HL-60 (cell line): ENCODE data around the gene HLX.

Source experiments
- DNase-seq, 2 experiments: peaks; one replicate each; pipeline ENCODE4 v3.0.0-alpha.2; 2010 to 2020; ENCODE audit warnings: low read depth in 1 of 2, low spot score in 1 of 2
- H3K27ac ChIP-seq: fragments of 250-450 bp; sonication (Bioruptor Pico); replicated peaks from 2 replicates; pipeline ENCODE4 v1.5.1; 2020; ENCODE audit warnings: mild to moderate bottlenecking, moderate library complexity
- H3K27me3 ChIP-seq: fragments of 250-450 bp; sonication (Bioruptor Pico); 2 replicates; pipeline ENCODE4 v1.5.1; 2021; ENCODE audit warnings: mild to moderate bottlenecking, moderate library complexity; ENCODE audit not compliant: insufficient read depth, poor library complexity, severe bottlenecking
- H3K4me3 ChIP-seq: replicated peaks from 2 replicates; pipeline ENCODE4 v1.5.1; 2011; ENCODE audit warnings: mild to moderate bottlenecking, control low read depth, low read length; ENCODE audit not compliant: insufficient read depth
- CTCF ChIP-seq: IDR thresholded peaks from one replicate; pipeline ENCODE4 v1.5.1; 2011; ENCODE audit warnings: low read length, control low read depth, inconsistent platforms; ENCODE audit not compliant: insufficient read depth
- GABPA ChIP-seq: IDR thresholded peaks from 2 replicates; pipeline ENCODE4 v1.6.1; 2012; ENCODE audit warnings: low read depth
- POLR2AphosphoS5 ChIP-seq: IDR thresholded peaks from 2 replicates; pipeline ENCODE4 v1.6.1; 2012; ENCODE audit warnings: low read depth
- SPI1 ChIP-seq: IDR thresholded peaks from 2 replicates; pipeline ENCODE4 v1.6.1; 2012; ENCODE audit warnings: low read depth, mild to moderate bottlenecking, borderline replicate concordance
- TF ChIP-seq, protein P1 (sequence below): IDR thresholded peaks from 2 replicates; pipeline ENCODE4 v1.6.1; 2012; ENCODE audit warnings: low read depth; ENCODE audit not compliant: insufficient replicate concordance

HLX gene

GRCh38 chr1:220902916-220903315 is 23.7 kb downstream of the HLX start:
- DNase-seq = no peak
- TF ChIP-seq, protein P1, sequence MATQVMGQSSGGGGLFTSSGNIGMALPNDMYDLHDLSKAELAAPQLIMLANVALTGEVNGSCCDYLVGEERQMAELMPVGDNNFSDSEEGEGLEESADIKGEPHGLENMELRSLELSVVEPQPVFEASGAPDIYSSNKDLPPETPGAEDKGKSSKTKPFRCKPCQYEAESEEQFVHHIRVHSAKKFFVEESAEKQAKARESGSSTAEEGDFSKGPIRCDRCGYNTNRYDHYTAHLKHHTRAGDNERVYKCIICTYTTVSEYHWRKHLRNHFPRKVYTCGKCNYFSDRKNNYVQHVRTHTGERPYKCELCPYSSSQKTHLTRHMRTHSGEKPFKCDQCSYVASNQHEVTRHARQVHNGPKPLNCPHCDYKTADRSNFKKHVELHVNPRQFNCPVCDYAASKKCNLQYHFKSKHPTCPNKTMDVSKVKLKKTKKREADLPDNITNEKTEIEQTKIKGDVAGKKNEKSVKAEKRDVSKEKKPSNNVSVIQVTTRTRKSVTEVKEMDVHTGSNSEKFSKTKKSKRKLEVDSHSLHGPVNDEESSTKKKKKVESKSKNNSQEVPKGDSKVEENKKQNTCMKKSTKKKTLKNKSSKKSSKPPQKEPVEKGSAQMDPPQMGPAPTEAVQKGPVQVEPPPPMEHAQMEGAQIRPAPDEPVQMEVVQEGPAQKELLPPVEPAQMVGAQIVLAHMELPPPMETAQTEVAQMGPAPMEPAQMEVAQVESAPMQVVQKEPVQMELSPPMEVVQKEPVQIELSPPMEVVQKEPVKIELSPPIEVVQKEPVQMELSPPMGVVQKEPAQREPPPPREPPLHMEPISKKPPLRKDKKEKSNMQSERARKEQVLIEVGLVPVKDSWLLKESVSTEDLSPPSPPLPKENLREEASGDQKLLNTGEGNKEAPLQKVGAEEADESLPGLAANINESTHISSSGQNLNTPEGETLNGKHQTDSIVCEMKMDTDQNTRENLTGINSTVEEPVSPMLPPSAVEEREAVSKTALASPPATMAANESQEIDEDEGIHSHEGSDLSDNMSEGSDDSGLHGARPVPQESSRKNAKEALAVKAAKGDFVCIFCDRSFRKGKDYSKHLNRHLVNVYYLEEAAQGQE = no peak
- TF ChIP-seq POLR2AphosphoS5 (no peak), CTCF (no peak), SPI1 (no peak), GABPA (no peak)
- Histone ChIP-seq H3K27me3 (no peaks in the 10 kb centered on the region), H3K4me3 (no peak overlapping the region), H3K27ac (no peak overlapping the region)

- H3K27me3 ChIP-seq = no peaks in the 10 kb centered on the region
- H3K4me3 ChIP-seq = no peak overlapping the region
- no peak for DNase-seq
- TF ChIP-seq CTCF = no peak
- TF ChIP-seq GABPA = no peak
- TF ChIP-seq, protein P1 = no peak
- no peak for TF ChIP-seq POLR2AphosphoS5
- TF ChIP-seq SPI1 = no peak
- H3K27ac ChIP-seq = no peak overlapping the region
Observed at GRCh38 chr1:220904876-220905275, 25.6 kb downstream of the HLX start.

GRCh38 chr1:220905650-220906560 is 26.7 kb downstream of the HLX start:
- TF ChIP-seq, protein P1 = no peak
- TF ChIP-seq SPI1 (no peak), CTCF (no peak), POLR2AphosphoS5 (no peak), GABPA (no peak)
- DNase-seq = no peak
- Histone ChIP-seq H3K4me3 (no peak overlapping the region), H3K27ac (no peak overlapping the region), H3K27me3 (no peaks in the 10 kb centered on the region)
